Lung (tissue), 12 donors: ENCODE measurements around the gene PXN. TPM values are rescaled to one million over a fixed set of nuclear protein-coding genes. Genes with fewer than 3 reads are reported as not detected.

Experiments used
- ATAC-seq: fragments of 200-7000 bp; cut with Tn5 transposase; one replicate; pipeline ENCODE4 v1.9.1; 2020; ENCODE audit warnings: moderate number of reproducible peaks; ENCODE audit not compliant: insufficient read depth, low FRiP score
- DNase-seq, 3 donors: peaks; one replicate each; pipeline ENCODE4 v3.0.0-alpha.2; 2013 to 2017
- H3K27ac ChIP-seq, 2 donors: one replicate each; pipeline ENCODE4 v1.5.1; 2013; ENCODE audit warnings: mild to moderate bottlenecking in 2 of 2, moderate library complexity in 2 of 2, control low read depth in 1 of 2, inconsistent platforms in 1 of 2, low read depth in 1 of 2, low read length in 1 of 2
- H3K27me3 ChIP-seq, 3 donors: one replicate each; pipeline ENCODE4 v1.5.1; 2013; ENCODE audit warnings: low read length in 2 of 3; ENCODE audit not compliant: control insufficient read depth in 3 of 3, insufficient read depth in 3 of 3
- H3K36me3 ChIP-seq, 4 donors: one replicate each; pipeline ENCODE4 v1.5.1; 2013; ENCODE audit warnings: low read length in 4 of 4, mild to moderate bottlenecking in 1 of 4, moderate library complexity in 1 of 4; ENCODE audit not compliant: control insufficient read depth in 4 of 4, insufficient read depth in 4 of 4
- H3K4me1 ChIP-seq, 5 donors: one replicate each; pipeline ENCODE4 v1.5.1; 2013; ENCODE audit warnings: low read length in 5 of 5, mild to moderate bottlenecking in 2 of 5, moderate library complexity in 1 of 5; ENCODE audit not compliant: control insufficient read depth in 5 of 5, insufficient read depth in 5 of 5
- H3K4me3 ChIP-seq: one replicate; pipeline ENCODE4 v1.5.1; 2013; ENCODE audit warnings: mild to moderate bottlenecking, control low read depth, moderate library complexity
- H3K9ac ChIP-seq, 2 donors: one replicate each; pipeline ENCODE4 v1.5.1; 2013; ENCODE audit warnings: low read length in 2 of 2, control low read depth in 1 of 2; ENCODE audit not compliant: insufficient read depth in 1 of 2
- H3K9me3 ChIP-seq, 4 donors: one replicate each; pipeline ENCODE4 v1.5.1; 2013; ENCODE audit warnings: low read length in 3 of 4, mild to moderate bottlenecking in 1 of 4, moderate library complexity in 1 of 4; ENCODE audit not compliant: control insufficient read depth in 4 of 4, insufficient read depth in 3 of 4
- CTCF ChIP-seq: IDR thresholded peaks from 2 replicates; pipeline ENCODE4 v1.5.1; 2012; ENCODE audit warnings: mild to moderate bottlenecking; ENCODE audit errors: control extremely low read depth, extremely low read depth
- WGBS, 2 donors: extraction: QIAGEN DNeasy Blood & Tissue Kit; methylation state at CpG; one replicate each; pipeline ENCODE4 v1.1.7; 2013; 5-methylcytosine and 5-hydroxymethylcytosine counted together
- polyA plus RNA-seq, 2 donors: library from polyadenylated mRNA; stranded (reverse); fragments of 200-250 nt; gene quantifications; one replicate each; pipeline ENCODE4 v1.2.1, GENCODE V29; 2013
- total RNA-seq, 2 donors: library from RNA; depleted of rRNA in 1 of 2; stranded (reverse); fragments of >200 nt in 1 of 2; gene quantifications; one replicate each; pipeline ENCODE4 v1.2.1, GENCODE V29; 2014 to 2021
- donor health status: control.
- donor health status: control.
- donor health status: Bipolar disorder and iron deficiency.
- donor health status: healthy.
- donor health status: DM: yes; HTN: yes; CAD: no.

The PXN gene
- total and polyA plus RNA-seq, 4 donors = 81.1 to 117 (median 90.6) TPM

GRCh38 chr12:120168337-120168736 lies 97.2 kb downstream of the PXN start:
- peaks cover 21 to 54% (median 31%) of the 10 kb centered on the region in 4 donors for H3K36me3 ChIP-seq
- no peak for ATAC-seq
- no peaks in the 10 kb centered on the region for H3K27me3 ChIP-seq
- no peak overlapping the region for H3K27ac ChIP-seq
- H3K4me3 ChIP-seq = no peak overlapping the region
- no peaks in the 10 kb centered on the region for H3K4me1 ChIP-seq
- no peaks in the 10 kb centered on the region for H3K9me3 ChIP-seq
- TF ChIP-seq CTCF = no peak
- 94 to 98% methylated on average over 4 of the region's 4 CpGs for WGBS, 2 donors
- no peak for DNase-seq
- no peak overlapping the region for H3K9ac ChIP-seq

GRCh38 chr12:120167529-120168095 lies 97.9 kb downstream of the PXN start:
- ATAC-seq = no peak
- no peaks in the 10 kb centered on the region for H3K9me3 ChIP-seq
- H3K4me3 ChIP-seq = no peak overlapping the region
- no peak for DNase-seq
- TF ChIP-seq CTCF = no peak
- WGBS, 2 donors = 89 to 92% methylated on average over 6 of the region's 6 CpGs
- H3K27ac ChIP-seq = no peak overlapping the region
- no peak overlapping the region for H3K9ac ChIP-seq
- no peaks in the 10 kb centered on the region for H3K4me1 ChIP-seq
- H3K36me3 ChIP-seq = peaks cover 22 to 58% (median 34%) of the 10 kb centered on the region in 4 donors
- no peaks in the 10 kb centered on the region for H3K27me3 ChIP-seq

GRCh38 chr12:120164293-120164692 lies 101.2 kb downstream of the PXN start:
- no peak overlapping the region for H3K4me3 ChIP-seq
- H3K27ac ChIP-seq = no peak overlapping the region
- TF ChIP-seq CTCF = no peak
- whole genome bisulfite sequencing, 2 donors = 94 to 95% methylated on average over 11 of the region's 11 CpGs
- DNase-seq = no peak
- peaks cover 37 to 68% (median 45%) of the 10 kb centered on the region in 4 donors for H3K36me3 ChIP-seq
- H3K27me3 ChIP-seq = no peaks in the 10 kb centered on the region
- no peak for ATAC-seq
- no peaks in the 10 kb centered on the region for H3K9me3 ChIP-seq
- H3K9ac ChIP-seq = no peak overlapping the region
- H3K4me1 ChIP-seq = no peaks in the 10 kb centered on the region

- Histone ChIP-seq H3K27ac (no peak overlapping the region), H3K4me1 (no peaks in the 10 kb centered on the region), H3K9ac (no peak overlapping the region), H3K27me3 (no peaks in the 10 kb centered on the region), H3K9me3 (no peaks in the 10 kb centered on the region), H3K4me3 (no peak overlapping the region), H3K36me3 (peaks cover 37 to 69% (median 49%) of the 10 kb centered on the region in 4 donors)
- DNase-seq (no peak), ATAC-seq (no peak)
- 91 to 92% methylated on average over 8 of the region's 8 CpGs for WGBS, 2 donors
- no peak for TF ChIP-seq CTCF
Observed at GRCh38 chr12:120162763-120163162, 102.8 kb downstream of the PXN start.
